ENCODE measurements around the gene TSPAN5. TPM values are rescaled to one million over a fixed set of nuclear protein-coding genes. Genes with fewer than 3 reads are reported as not detected.

TSPAN5 gene
- total RNA-seq, 1 donor from 2014 or later = 13.7 TPM

DNA sequence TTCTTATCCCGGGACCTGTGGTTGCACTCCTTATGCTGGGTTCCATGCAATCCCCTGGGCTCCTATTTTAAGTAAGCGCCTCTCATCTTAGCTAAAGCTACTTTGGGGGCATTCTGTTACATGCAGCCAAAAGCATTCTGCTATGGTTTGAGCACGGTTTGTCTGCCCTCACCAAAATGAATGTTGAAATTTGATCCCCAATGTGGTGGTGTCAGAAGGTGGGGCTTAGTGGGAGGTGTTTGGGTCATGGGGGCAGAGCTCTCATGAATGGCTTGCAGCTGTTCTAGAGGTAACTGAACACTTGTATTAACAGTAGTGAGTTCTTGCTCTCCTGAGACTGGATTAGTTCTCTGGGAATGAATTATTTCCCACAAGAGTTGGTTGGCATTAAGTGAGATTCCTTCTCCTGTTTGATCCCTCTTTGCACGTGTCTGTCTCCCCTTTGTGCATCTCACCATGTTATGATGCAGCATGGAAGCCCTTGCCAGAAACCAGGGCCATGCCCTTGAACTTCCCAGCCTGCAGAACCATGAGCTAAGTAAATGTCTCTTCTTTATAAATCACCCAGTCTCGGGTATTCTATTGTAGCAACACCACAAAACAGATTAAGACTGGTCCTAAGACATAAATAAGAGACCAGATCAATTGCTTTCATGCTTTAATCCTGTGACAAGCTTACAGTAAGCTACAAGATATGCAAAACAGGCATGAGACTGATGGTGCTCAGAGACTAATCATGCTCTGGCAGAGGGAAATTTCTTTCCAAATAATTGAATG, 141.8 kb downstream of the TSPAN5 start:
- Histone ChIP-seq H3K36me3 (ENCODE audit: control insufficient read depth, insufficient read depth, low read length) (no peaks in the 10 kb centered on the region), H3K27me3 (ENCODE audit: control insufficient read depth, insufficient read depth, low read length) (no peaks in the 10 kb centered on the region), H3K4me3 (ENCODE audit: low read depth, low read length) (no peak overlapping the region)
- no peak for DNase-seq (ENCODE audit: low read depth)
- TF ChIP-seq, protein P1, sequence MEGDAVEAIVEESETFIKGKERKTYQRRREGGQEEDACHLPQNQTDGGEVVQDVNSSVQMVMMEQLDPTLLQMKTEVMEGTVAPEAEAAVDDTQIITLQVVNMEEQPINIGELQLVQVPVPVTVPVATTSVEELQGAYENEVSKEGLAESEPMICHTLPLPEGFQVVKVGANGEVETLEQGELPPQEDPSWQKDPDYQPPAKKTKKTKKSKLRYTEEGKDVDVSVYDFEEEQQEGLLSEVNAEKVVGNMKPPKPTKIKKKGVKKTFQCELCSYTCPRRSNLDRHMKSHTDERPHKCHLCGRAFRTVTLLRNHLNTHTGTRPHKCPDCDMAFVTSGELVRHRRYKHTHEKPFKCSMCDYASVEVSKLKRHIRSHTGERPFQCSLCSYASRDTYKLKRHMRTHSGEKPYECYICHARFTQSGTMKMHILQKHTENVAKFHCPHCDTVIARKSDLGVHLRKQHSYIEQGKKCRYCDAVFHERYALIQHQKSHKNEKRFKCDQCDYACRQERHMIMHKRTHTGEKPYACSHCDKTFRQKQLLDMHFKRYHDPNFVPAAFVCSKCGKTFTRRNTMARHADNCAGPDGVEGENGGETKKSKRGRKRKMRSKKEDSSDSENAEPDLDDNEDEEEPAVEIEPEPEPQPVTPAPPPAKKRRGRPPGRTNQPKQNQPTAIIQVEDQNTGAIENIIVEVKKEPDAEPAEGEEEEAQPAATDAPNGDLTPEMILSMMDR (IDR thresholded peaks at IDR 0.05; ENCODE audit: insufficient read depth, low read length, severe bottlenecking) = no peak
- no peak for FAIRE-seq

DNA sequence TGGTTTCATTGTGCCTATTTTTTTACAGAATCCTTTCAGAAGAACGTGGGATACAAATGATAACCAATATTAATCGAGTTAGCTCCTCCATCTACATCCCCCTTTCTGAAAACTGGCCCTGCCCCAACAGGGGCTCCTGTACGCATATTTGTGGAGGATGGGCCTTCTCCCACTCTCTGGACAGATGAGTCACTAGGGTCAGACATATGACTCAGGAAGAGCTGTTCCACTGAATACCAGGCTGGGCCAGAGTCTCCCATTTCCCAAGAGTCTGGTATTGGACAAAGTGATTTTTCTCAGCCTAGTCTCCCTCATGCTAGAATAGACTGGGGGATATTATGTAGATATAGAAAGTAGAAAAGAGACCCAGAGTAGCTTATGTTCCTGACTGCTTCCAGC, 142.4 kb downstream of the TSPAN5 start:
- peak; percentile 83 for DNase-seq (ENCODE audit: low read depth)
- Histone ChIP-seq H3K27me3 (ENCODE audit: control insufficient read depth, insufficient read depth, low read length) (no peaks in the 10 kb centered on the region), H3K36me3 (ENCODE audit: control insufficient read depth, insufficient read depth, low read length) (no peaks in the 10 kb centered on the region), H3K4me3 (ENCODE audit: low read depth, low read length) (no peak overlapping the region)
- FAIRE-seq = no peak
- TF ChIP-seq, protein P1 (IDR thresholded peaks at IDR 0.05; ENCODE audit: insufficient read depth, low read length, severe bottlenecking) = no peak

DNA sequence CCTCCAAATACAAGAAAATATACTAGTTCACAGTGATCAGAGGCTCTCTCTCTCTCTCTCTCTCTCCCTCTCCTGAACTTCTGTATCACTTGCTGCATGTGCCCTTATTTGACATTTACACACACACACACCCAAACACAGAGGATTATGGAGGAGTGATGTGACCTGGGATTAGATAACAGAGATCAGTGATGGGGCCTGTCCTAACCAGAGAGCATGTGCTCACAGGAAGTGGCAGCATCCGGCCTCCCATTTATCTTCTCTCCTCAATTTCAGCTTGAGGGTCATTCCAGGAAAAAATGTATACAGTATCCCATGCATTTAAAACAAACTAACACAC, 143.0 kb downstream of the TSPAN5 start:
- DNase-seq (ENCODE audit: low read depth) (no peak), FAIRE-seq (no peak)
- Histone ChIP-seq H3K36me3 (ENCODE audit: control insufficient read depth, insufficient read depth, low read length) (no peaks in the 10 kb centered on the region), H3K27me3 (ENCODE audit: control insufficient read depth, insufficient read depth, low read length) (no peaks in the 10 kb centered on the region), H3K4me3 (ENCODE audit: low read depth, low read length) (no peak overlapping the region)
- TF ChIP-seq, protein P1 (IDR thresholded peaks at IDR 0.05; ENCODE audit: insufficient read depth, low read length, severe bottlenecking) = no peak

DNA sequence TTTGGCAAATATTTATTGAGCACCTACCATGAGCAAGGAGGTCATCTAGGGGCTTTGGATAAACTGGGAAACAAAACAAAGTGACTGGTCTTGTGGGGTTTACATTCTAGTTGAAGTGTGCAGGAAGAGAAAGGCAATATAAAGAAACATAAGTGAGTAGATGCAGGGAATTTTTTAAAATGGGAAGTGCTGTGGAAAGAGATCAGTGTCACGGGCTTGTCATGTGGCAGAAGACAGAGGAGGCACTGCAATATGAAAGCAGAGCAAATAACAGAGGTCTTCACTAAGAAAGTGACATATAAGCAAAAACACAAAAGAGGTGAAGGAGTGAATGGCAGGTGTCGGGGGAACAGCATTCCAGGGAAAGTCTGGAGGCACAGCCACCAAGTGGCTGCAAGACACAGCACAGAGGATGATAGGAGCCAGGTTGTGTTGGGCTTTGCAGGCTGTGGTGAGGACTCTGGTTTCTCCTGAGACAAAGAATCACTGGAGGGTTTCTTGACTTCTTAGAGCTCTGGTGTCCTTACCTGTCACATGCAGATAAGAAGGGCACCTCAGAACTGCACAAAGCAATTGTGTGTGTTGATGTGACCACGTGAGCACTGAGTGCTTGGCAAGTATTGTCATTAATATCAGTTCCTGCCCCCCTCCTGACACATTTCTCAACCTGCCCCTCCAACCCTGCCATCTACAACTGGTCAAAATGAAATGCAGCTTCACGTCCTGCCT, 143.5 kb downstream of the TSPAN5 start:
- H3K27me3 ChIP-seq (ENCODE audit: control insufficient read depth, insufficient read depth, low read length) = no peaks in the 10 kb centered on the region
- DNase-seq (ENCODE audit: low read depth) (no peak), FAIRE-seq (no peak)
- H3K4me3 ChIP-seq (ENCODE audit: low read depth, low read length) = no peak overlapping the region
- TF ChIP-seq, protein P1 (IDR thresholded peaks at IDR 0.05; ENCODE audit: insufficient read depth, low read length, severe bottlenecking) = no peak
- H3K36me3 ChIP-seq (ENCODE audit: control insufficient read depth, insufficient read depth, low read length) = no peaks in the 10 kb centered on the region

DNA sequence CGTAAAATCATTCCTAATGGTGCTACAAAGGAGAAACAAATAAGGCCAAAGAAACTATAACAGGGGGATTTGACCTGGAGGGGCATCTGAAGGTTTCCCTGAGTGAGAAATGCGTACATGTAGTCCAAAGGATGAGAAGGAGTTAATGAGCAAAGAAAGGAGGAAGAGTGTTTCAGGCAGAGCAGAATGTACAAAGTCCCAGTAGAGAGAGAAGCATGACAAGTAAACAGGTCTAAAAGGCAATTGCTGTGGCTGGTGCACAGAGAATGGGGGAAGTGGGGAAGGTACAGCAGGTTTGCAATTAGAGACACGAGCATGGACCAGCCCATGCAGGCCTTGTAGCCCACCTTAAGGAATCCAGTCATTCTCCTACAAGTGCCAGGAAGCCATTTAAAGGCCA, 145.5 kb downstream of the TSPAN5 start:
- no peak for FAIRE-seq

More for the DNA sequence above, 145.5 kb downstream of the TSPAN5 start:
- Histone ChIP-seq H3K36me3 (ENCODE audit: control insufficient read depth, insufficient read depth, low read length) (no peaks in the 10 kb centered on the region), H3K4me3 (ENCODE audit: low read depth, low read length) (no peak overlapping the region), H3K27me3 (ENCODE audit: control insufficient read depth, insufficient read depth, low read length) (no peaks in the 10 kb centered on the region)
- no peak for DNase-seq (ENCODE audit: low read depth)
- TF ChIP-seq, protein P1 (IDR thresholded peaks at IDR 0.05; ENCODE audit: insufficient read depth, low read length, severe bottlenecking) = no peak
